Cardiac muscle cell (in vitro differentiated cells and primary cell): Measurements from ENCODE around the gene LRRC49. TPM values are rescaled to one million over a fixed set of nuclear protein-coding genes. Genes with fewer than 3 reads are reported as not detected.
"Not testable (repeated sequence)": the region's sequence is repeated elsewhere in the genome, so short reads cannot be mapped to it uniquely, and the experiment has no call there.

Experiments
- DNase-seq, 2 donors: peaks; one replicate each; pipeline versions ENCODE4 v3.0.0 to v3.0.0-alpha.2; 2010 to 2017; ENCODE audit warnings: low read depth in 1 of 2, low spot score in 1 of 2
- H3K27ac ChIP-seq: fragments of 200-600 bp; sonication (generic); 2 replicates; pipeline ENCODE4 v1.5.1; 2016
- H3K27me3 ChIP-seq: fragments of 200-600 bp; sonication (generic); 2 replicates; pipeline ENCODE4 v1.6.0; 2016; ENCODE audit warnings: control low read depth
- H3K36me3 ChIP-seq: fragments of 200-600 bp; sonication (generic); 2 replicates; pipeline ENCODE4 v1.5.1; 2016; ENCODE audit warnings: control low read depth
- H3K4me1 ChIP-seq: fragments of 200-600 bp; sonication (generic); 2 replicates; pipeline ENCODE4 v1.8.1; 2017; ENCODE audit warnings: low read depth, mild to moderate bottlenecking, mixed run types
- H3K4me3 ChIP-seq: fragments of 200-600 bp; sonication (generic); 2 replicates; pipeline ENCODE4 v1.5.1; 2016; ENCODE audit warnings: mild to moderate bottlenecking
- H3K9me3 ChIP-seq: fragments of 200-600 bp; sonication (generic); 2 replicates; pipeline ENCODE4 v1.5.1; 2017; ENCODE audit warnings: low read depth, mild to moderate bottlenecking, control low read depth
- polyA plus RNA-seq: library from polyadenylated mRNA; unstranded; fragments of >200 nt; fragmentation: Nextera tagmentation; extraction: Ambion mirVana; gene quantifications from 2 replicates; pipeline ENCODE4 v1.2.1, GENCODE V29; 2016
- total RNA-seq: library from RNA; depleted of rRNA; stranded (reverse); fragments of >200 nt; gene quantifications from 2 replicates; pipeline ENCODE4 v1.2.3, GENCODE V29; 2016
- TF ChIP-seq, protein P1 (sequence below): IDR thresholded peaks from 2 replicates; pipeline ENCODE4 v1.5.1; 2012; ENCODE audit warnings: low read depth, mild to moderate bottlenecking, low read length

The LRRC49 gene
- total and polyA plus RNA-seq, 2 experiments from 2014 or later, result 11.6 to 12.5 TPM

GRCh38 chr15:70920981-70921696 lies 28.5 kb downstream of the LRRC49 start:
- TF ChIP-seq, protein P1, sequence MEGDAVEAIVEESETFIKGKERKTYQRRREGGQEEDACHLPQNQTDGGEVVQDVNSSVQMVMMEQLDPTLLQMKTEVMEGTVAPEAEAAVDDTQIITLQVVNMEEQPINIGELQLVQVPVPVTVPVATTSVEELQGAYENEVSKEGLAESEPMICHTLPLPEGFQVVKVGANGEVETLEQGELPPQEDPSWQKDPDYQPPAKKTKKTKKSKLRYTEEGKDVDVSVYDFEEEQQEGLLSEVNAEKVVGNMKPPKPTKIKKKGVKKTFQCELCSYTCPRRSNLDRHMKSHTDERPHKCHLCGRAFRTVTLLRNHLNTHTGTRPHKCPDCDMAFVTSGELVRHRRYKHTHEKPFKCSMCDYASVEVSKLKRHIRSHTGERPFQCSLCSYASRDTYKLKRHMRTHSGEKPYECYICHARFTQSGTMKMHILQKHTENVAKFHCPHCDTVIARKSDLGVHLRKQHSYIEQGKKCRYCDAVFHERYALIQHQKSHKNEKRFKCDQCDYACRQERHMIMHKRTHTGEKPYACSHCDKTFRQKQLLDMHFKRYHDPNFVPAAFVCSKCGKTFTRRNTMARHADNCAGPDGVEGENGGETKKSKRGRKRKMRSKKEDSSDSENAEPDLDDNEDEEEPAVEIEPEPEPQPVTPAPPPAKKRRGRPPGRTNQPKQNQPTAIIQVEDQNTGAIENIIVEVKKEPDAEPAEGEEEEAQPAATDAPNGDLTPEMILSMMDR, result no peak
- H3K27ac ChIP-seq, result peak overlapping the region; percentile 47

GRCh38 chr15:70922119-70922518 lies 29.5 kb downstream of the LRRC49 start:
- Histone ChIP-seq H3K4me1 (peaks cover 11% of the 10 kb centered on the region), H3K27ac (no peak overlapping the region), H3K36me3 (no peaks in the 10 kb centered on the region), H3K27me3 (no peaks in the 10 kb centered on the region), H3K9me3 (no peaks in the 10 kb centered on the region), H3K4me3 (no peak overlapping the region)
- no peak for DNase-seq
- TF ChIP-seq, protein P1, result no peak

More at GRCh38 chr15:70920981-70921696, 28.5 kb downstream of the LRRC49 start:
- Histone ChIP-seq H3K27me3 (no peaks in the 10 kb centered on the region), H3K36me3 (no peaks in the 10 kb centered on the region), H3K4me1 (peaks cover 11% of the 10 kb centered on the region), H3K9me3 (no peaks in the 10 kb centered on the region), H3K4me3 (no peak overlapping the region)
- peak; percentile 13 to 37 for DNase-seq

DNA sequence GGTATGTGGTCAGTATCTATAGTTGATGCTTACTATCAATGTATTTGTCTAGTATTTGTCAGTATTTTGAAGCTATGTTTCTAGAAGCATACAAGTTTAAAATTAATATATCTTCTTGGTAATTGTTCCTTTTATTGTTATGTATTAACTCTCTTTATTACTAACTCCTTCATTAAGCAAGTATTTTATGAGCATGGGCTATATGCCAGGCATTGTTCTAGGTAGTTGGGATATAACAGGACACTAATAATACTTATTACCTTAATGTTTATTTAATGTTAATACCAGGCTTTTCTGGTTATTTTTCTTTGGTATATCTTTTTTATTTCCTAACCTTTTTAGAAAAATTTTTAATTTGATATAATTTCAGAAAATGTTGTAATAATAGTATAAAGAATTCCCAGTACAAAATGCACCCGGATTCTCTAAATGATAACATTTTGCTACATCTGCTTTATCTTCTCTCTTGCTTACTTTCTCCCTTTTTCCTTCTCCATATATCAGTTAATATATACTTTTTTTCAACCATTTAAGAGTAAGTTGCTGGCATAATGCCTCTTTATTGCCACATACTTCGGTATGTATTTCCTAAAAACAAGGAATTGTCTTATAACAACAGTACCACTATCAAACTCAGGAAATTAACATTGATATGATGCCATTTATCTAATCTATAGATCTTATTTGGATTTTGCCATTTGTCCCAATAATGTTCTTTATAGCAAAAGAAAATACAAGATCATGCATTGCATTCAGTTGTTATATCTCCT lies 30.9 kb downstream of the LRRC49 start:
- peaks cover 11% of the 10 kb centered on the region for H3K4me1 ChIP-seq
- DNase-seq, result peak in 1 of 2 donors; percentile 73
- H3K27me3 ChIP-seq, result no peaks in the 10 kb centered on the region
- no peaks in the 10 kb centered on the region for H3K36me3 ChIP-seq
- no peak overlapping the region for H3K4me3 ChIP-seq
- H3K27ac ChIP-seq, result no peak overlapping the region
- TF ChIP-seq, protein P1, result no peak
- no peaks in the 10 kb centered on the region for H3K9me3 ChIP-seq

DNA sequence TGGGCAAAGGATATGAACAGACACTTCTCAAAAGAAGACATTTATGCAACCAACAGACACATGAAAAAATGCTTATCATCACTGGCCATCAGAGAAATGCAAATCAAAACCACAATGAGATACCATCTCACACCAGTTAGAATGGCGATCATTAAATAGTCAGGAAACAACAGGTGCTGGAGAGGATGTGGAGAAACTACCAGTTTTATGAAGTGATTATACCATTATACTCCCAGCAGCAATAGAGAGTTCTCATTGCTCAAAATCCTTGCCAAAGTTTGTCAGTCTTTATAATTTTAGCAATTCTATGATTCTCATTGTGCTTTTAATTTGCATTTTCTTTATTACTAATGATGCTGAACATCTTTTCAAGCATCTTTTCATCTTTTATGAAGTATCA lies 34.3 kb downstream of the LRRC49 start:
- DNase-seq, H3K9me3 ChIP-seq, H3K36me3 ChIP-seq, H3K4me1 ChIP-seq, H3K27me3 ChIP-seq, H3K27ac ChIP-seq, H3K4me3 ChIP-seq: not testable (repeated sequence)

GRCh38 chr15:70931821-70932220 lies 39.2 kb downstream of the LRRC49 start:
- DNase-seq, result no peak
- Histone ChIP-seq H3K4me3 (no peak overlapping the region), H3K36me3 (no peaks in the 10 kb centered on the region), H3K9me3 (no peaks in the 10 kb centered on the region), H3K27ac (no peak overlapping the region), H3K4me1 (peaks cover 11% of the 10 kb centered on the region), H3K27me3 (no peaks in the 10 kb centered on the region)
- TF ChIP-seq, protein P1, result no peak

DNA sequence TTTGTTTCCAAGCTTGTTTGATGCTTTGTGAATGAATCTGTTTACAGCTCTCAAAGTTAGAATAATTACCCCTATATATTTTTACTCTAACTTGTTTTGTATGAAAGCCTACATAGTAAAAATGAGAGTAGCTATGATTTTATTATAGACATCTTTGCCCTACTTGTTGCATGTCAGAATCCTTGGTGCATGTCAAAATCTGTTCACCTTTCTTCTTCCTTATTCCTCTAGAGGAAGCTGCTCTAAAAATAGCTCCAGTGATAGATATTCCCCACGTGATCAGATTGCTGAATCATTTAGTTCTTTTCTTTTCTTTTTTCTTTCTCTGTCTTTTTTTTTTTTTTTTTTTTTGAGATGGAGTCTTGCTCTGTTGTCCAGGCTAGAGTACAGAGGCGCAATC lies 39.8 kb downstream of the LRRC49 start:
- no peak for DNase-seq

More for the DNA sequence above, 39.8 kb downstream of the LRRC49 start:
- H3K4me3 ChIP-seq, result no peak overlapping the region
- no peak overlapping the region for H3K27ac ChIP-seq
- TF ChIP-seq, protein P1, result no peak
- peaks cover 12% of the 10 kb centered on the region for H3K4me1 ChIP-seq
- no peaks in the 10 kb centered on the region for H3K36me3 ChIP-seq
- H3K27me3 ChIP-seq, result no peaks in the 10 kb centered on the region
- no peaks in the 10 kb centered on the region for H3K9me3 ChIP-seq
